MM.1S (cell line): Measurements from ENCODE around the gene TMEM132D.

Experiments used
- CTCF ChIP-seq: fragments of 300-600 bp; sonication (generic); IDR thresholded peaks from 2 replicates; pipeline ENCODE4 v1.5.1; 2016; ENCODE audit warnings: antibody characterized with exemption, low read length, mixed read lengths
- EZH2 ChIP-seq: fragments of 300-600 bp; sonication (generic); optimal IDR thresholded peaks from 2 replicates; pipeline ENCODE3; 2017; ENCODE audit warnings: low read depth, mild to moderate bottlenecking, antibody characterized with exemption, low read length, mixed read lengths

- TF ChIP-seq CTCF (no peak), EZH2 (no peak)
Observed at GRCh38 chr12:129169928-129170327, 733.9 kb downstream of the TMEM132D start.
